ENCODE measurements around the gene ZNHIT2. TPM values are rescaled to one million over a fixed set of nuclear protein-coding genes. Genes with fewer than 3 reads are reported as not detected.
A peak's percentile ranks its signal among the peaks of the same experiment; 100 is the strongest.

The ZNHIT2 gene
- total and polyA plus RNA-seq, 2 of the 13 experiments (the other 11 are each of a cell fraction or from before 2014, with no cell fraction given): 1.1 to 6.5 TPM

DNA sequence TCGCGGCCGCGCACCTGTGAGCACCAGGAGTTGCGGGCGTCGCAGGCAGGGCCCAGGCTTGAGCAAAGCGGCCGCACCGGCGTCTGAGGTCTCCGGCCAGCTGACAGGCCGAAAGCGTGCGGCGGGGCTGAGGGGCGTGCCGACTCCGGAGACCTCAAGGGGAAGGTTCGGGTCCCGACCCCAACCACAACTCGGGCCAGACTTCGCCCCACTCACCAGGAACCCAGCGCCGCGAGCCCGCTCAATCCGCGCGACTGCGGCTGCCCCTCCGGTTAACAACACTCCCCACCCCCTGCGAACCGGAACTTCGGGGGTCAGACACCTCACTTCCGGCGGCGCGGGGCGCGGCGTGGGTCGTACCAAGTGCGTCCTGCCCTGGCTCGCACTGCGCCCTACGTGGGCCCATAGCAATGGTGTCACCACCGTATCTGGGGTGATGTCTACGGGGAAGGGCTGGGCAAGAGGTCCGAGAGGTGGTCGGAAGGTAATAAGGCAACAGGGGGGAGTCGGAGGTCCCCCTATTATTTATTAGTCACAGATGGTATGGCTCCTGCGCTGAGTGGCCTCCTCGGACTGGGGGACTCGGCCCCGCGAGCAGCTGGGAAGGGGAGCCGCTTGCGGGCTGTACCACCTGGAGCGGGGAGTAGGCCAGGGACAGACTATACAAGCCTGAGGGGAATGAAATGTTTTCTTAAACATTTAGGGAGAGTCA lies 16.9 kb upstream of the ZNHIT2 start, which contains the start of gene SYVN1 (continued):
- TF ChIP-seq, protein P1, sequence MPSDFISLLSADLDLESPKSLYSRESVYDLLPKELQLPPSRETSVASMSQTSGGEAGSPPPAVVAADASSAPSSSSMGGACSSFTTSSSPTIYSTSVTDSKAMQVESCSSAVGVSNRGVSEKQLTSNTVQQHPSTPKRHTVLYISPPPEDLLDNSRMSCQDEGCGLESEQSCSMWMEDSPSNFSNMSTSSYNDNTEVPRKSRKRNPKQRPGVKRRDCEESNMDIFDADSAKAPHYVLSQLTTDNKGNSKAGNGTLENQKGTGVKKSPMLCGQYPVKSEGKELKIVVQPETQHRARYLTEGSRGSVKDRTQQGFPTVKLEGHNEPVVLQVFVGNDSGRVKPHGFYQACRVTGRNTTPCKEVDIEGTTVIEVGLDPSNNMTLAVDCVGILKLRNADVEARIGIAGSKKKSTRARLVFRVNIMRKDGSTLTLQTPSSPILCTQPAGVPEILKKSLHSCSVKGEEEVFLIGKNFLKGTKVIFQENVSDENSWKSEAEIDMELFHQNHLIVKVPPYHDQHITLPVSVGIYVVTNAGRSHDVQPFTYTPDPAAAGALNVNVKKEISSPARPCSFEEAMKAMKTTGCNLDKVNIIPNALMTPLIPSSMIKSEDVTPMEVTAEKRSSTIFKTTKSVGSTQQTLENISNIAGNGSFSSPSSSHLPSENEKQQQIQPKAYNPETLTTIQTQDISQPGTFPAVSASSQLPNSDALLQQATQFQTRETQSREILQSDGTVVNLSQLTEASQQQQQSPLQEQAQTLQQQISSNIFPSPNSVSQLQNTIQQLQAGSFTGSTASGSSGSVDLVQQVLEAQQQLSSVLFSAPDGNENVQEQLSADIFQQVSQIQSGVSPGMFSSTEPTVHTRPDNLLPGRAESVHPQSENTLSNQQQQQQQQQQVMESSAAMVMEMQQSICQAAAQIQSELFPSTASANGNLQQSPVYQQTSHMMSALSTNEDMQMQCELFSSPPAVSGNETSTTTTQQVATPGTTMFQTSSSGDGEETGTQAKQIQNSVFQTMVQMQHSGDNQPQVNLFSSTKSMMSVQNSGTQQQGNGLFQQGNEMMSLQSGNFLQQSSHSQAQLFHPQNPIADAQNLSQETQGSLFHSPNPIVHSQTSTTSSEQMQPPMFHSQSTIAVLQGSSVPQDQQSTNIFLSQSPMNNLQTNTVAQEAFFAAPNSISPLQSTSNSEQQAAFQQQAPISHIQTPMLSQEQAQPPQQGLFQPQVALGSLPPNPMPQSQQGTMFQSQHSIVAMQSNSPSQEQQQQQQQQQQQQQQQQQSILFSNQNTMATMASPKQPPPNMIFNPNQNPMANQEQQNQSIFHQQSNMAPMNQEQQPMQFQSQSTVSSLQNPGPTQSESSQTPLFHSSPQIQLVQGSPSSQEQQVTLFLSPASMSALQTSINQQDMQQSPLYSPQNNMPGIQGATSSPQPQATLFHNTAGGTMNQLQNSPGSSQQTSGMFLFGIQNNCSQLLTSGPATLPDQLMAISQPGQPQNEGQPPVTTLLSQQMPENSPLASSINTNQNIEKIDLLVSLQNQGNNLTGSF (CRISPR knock-in tag; IDR thresholded peaks at IDR 0.05): peak; percentile 55
- TF ChIP-seq, protein P2, sequence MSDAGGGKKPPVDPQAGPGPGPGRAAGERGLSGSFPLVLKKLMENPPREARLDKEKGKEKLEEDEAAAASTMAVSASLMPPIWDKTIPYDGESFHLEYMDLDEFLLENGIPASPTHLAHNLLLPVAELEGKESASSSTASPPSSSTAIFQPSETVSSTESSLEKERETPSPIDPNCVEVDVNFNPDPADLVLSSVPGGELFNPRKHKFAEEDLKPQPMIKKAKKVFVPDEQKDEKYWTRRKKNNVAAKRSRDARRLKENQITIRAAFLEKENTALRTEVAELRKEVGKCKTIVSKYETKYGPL (CRISPR knock-in tag; IDR thresholded peaks at IDR 0.05): no peak
- TF ChIP-seq, protein P3, sequence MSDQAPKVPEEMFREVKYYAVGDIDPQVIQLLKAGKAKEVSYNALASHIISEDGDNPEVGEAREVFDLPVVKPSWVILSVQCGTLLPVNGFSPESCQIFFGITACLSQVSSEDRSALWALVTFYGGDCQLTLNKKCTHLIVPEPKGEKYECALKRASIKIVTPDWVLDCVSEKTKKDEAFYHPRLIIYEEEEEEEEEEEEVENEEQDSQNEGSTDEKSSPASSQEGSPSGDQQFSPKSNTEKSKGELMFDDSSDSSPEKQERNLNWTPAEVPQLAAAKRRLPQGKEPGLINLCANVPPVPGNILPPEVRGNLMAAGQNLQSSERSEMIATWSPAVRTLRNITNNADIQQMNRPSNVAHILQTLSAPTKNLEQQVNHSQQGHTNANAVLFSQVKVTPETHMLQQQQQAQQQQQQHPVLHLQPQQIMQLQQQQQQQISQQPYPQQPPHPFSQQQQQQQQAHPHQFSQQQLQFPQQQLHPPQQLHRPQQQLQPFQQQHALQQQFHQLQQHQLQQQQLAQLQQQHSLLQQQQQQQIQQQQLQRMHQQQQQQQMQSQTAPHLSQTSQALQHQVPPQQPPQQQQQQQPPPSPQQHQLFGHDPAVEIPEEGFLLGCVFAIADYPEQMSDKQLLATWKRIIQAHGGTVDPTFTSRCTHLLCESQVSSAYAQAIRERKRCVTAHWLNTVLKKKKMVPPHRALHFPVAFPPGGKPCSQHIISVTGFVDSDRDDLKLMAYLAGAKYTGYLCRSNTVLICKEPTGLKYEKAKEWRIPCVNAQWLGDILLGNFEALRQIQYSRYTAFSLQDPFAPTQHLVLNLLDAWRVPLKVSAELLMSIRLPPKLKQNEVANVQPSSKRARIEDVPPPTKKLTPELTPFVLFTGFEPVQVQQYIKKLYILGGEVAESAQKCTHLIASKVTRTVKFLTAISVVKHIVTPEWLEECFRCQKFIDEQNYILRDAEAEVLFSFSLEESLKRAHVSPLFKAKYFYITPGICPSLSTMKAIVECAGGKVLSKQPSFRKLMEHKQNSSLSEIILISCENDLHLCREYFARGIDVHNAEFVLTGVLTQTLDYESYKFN (CRISPR knock-in tag; conservative IDR thresholded peaks at IDR 0.05): peak; percentile 42
- TF ChIP-seq PHB2 (IDR thresholded peaks at IDR 0.05; ENCODE audit: partially characterized antibody) (no peak), ZNF558 (CRISPR knock-in tag; IDR thresholded peaks at IDR 0.05; ENCODE audit: borderline replicate concordance) (no peak), ADNP (CRISPR knock-in tag; IDR thresholded peaks at IDR 0.05) (no peak), GFI1 (CRISPR knock-in tag; IDR thresholded peaks at IDR 0.05; ENCODE audit: borderline replicate concordance) (0 out of 2 replicates have a peak, but pooled peaks have one; percentile 34), ARHGAP35 (CRISPR knock-in tag; IDR thresholded peaks at IDR 0.05; ENCODE audit: borderline replicate concordance) (peak; percentile 73; the same call in 1 of the 2 replicates), SOX5 (CRISPR knock-in tag; IDR thresholded peaks at IDR 0.05; ENCODE audit: borderline replicate concordance) (no peak; the same call in 1 of the 2 replicates), ZNF788 (CRISPR knock-in tag; IDR thresholded peaks at IDR 0.05; ENCODE audit: borderline replicate concordance) (peak; percentile 76; the same call in 1 of the 2 replicates), FOXJ3 (CRISPR knock-in tag; IDR thresholded peaks at IDR 0.05; ENCODE audit: borderline replicate concordance) (no peak), HDAC2 (CRISPR knock-in tag; IDR thresholded peaks at IDR 0.05) (peak; percentile 49; the same call in 1 of the 2 replicates), HOXA3 (CRISPR knock-in tag; IDR thresholded peaks at IDR 0.05) (peak; percentile 89), NFYB (CRISPR knock-in tag; IDR thresholded peaks at IDR 0.05) (no peak), SP2 (CRISPR knock-in tag; IDR thresholded peaks at IDR 0.05) (no peak)
- TF ChIP-seq, protein P4, sequence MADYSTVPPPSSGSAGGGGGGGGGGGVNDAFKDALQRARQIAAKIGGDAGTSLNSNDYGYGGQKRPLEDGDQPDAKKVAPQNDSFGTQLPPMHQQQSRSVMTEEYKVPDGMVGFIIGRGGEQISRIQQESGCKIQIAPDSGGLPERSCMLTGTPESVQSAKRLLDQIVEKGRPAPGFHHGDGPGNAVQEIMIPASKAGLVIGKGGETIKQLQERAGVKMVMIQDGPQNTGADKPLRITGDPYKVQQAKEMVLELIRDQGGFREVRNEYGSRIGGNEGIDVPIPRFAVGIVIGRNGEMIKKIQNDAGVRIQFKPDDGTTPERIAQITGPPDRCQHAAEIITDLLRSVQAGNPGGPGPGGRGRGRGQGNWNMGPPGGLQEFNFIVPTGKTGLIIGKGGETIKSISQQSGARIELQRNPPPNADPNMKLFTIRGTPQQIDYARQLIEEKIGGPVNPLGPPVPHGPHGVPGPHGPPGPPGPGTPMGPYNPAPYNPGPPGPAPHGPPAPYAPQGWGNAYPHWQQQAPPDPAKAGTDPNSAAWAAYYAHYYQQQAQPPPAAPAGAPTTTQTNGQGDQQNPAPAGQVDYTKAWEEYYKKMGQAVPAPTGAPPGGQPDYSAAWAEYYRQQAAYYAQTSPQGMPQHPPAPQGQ (CRISPR knock-in tag; IDR thresholded peaks at IDR 0.05; ENCODE audit: borderline replicate concordance): 0 out of 2 replicates have a peak, but pooled peaks have one; percentile 83
- TF ChIP-seq, protein P5, sequence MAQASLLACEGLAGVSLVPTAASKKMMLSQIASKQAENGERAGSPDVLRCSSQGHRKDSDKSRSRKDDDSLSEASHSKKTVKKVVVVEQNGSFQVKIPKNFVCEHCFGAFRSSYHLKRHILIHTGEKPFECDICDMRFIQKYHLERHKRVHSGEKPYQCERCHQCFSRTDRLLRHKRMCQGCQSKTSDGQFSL (CRISPR knock-in tag; IDR thresholded peaks at IDR 0.05): peak; percentile 45; the same call in 1 of the 2 replicates
